Neural cell (in vitro differentiated cells): ENCODE results near the gene SH3TC1. TPM values are rescaled to one million over a fixed set of nuclear protein-coding genes. Genes with fewer than 3 reads are reported as not detected.

Experiments
- H2AFZ ChIP-seq: fragments of 200-600, 300-800 bp; sonication (generic), shearing (Covaris generic); 2 replicates; pipeline ENCODE4 v1.6.0; 2014; ENCODE audit warnings: low read depth, mild to moderate bottlenecking, antibody characterized with exemption, low read length, moderate library complexity
- H3F3A ChIP-seq: fragments of 200-600 bp; shearing (Covaris generic); 2 replicates; pipeline ENCODE4 v1.6.1; 2016; ENCODE audit warnings: mild to moderate bottlenecking, moderate library complexity, mixed read lengths, antibody characterized with exemption, low read length; ENCODE audit not compliant: insufficient read depth, poor library complexity, severe bottlenecking
- H3K27ac ChIP-seq: fragments of 200-600, 300-800 bp; sonication (generic), shearing (Covaris generic); 2 replicates; pipeline ENCODE4 v1.5.1; 2014; ENCODE audit warnings: mild to moderate bottlenecking, low read length, moderate library complexity
- H3K27me3 ChIP-seq: fragments of 300-800, 200-600 bp; sonication (generic), shearing (Covaris generic); 2 replicates; pipeline ENCODE4 v1.6.0; 2014; ENCODE audit warnings: mild to moderate bottlenecking, low read depth, low read length, moderate library complexity; ENCODE audit not compliant: insufficient read depth
- H3K36me3 ChIP-seq: fragments of 300-800, 200-600 bp; sonication (generic), shearing (Covaris generic); 2 replicates; pipeline ENCODE4 v1.5.1; 2014; ENCODE audit warnings: mild to moderate bottlenecking, antibody characterized with exemption, low read length, moderate library complexity; ENCODE audit not compliant: insufficient read depth
- H3K4me2 ChIP-seq: fragments of 300-800, 200-600 bp; sonication (generic), shearing (Covaris generic); 2 replicates; pipeline ENCODE4 v1.6.0; 2014; ENCODE audit warnings: mild to moderate bottlenecking, low read length
- H3K4me3 ChIP-seq: fragments of 300-800, 200-600 bp; sonication (generic), shearing (Covaris generic); 2 replicates; pipeline ENCODE4 v1.5.1; 2014; ENCODE audit warnings: mild to moderate bottlenecking, low read length, moderate library complexity
- H3K79me2 ChIP-seq: fragments of 200-600 bp; shearing (Covaris generic); replicated peaks from 2 replicates; pipeline ENCODE4 v1.6.0; 2014; ENCODE audit warnings: mild to moderate bottlenecking, low read length, moderate library complexity; ENCODE audit not compliant: insufficient read depth
- H3K9ac ChIP-seq: fragments of 300-800, 200-600 bp; sonication (generic), shearing (Covaris generic); 2 replicates; pipeline ENCODE4 v1.6.1; 2016; ENCODE audit warnings: mild to moderate bottlenecking, low read length, mixed read lengths
- H3K9me2 ChIP-seq: fragments of 200-600 bp; shearing (Covaris generic); 2 replicates; pipeline ENCODE4 v1.6.1; 2016; ENCODE audit warnings: mild to moderate bottlenecking, low read length, mixed read lengths; ENCODE audit not compliant: insufficient read depth
- H3K9me3 ChIP-seq: fragments of 200-600, 300-800 bp; sonication (generic), shearing (Covaris generic); 2 replicates; pipeline ENCODE4 v1.6.1; 2016; ENCODE audit warnings: mild to moderate bottlenecking, mixed run types, low read length, moderate library complexity, mixed read lengths
- H4K20me1 ChIP-seq: fragments of 200-600 bp; shearing (Covaris generic); 2 replicates; pipeline ENCODE4 v1.6.1; 2016; ENCODE audit warnings: mild to moderate bottlenecking, mixed run types; ENCODE audit not compliant: insufficient read depth
- EP300 ChIP-seq: fragments of 450-650 bp; conservative IDR thresholded peaks from 2 replicates; pipeline ENCODE4 v1.6.1; 2014; ENCODE audit warnings: antibody characterized with exemption, mild to moderate bottlenecking, moderate library complexity; ENCODE audit not compliant: poor library complexity, severe bottlenecking
- EZH2 ChIP-seq: fragments of 200-600, 300-800 bp; shearing (Covaris generic), sonication (generic); IDR thresholded peaks from 2 replicates; pipeline ENCODE4 v1.6.1; 2014; ENCODE audit warnings: antibody characterized with exemption, low read length, borderline replicate concordance, mild to moderate bottlenecking; ENCODE audit not compliant: insufficient read depth, poor library complexity, severe bottlenecking
- MXI1 ChIP-seq: fragments of 450-650 bp; conservative IDR thresholded peaks from 2 replicates; pipeline ENCODE4 v1.6.1; 2014; ENCODE audit warnings: antibody characterized with exemption, mild to moderate bottlenecking; ENCODE audit not compliant: poor library complexity, severe bottlenecking
- POLR2AphosphoS5 ChIP-seq: IDR thresholded peaks from 2 replicates; pipeline ENCODE4 v1.6.1; 2012
- RAD21 ChIP-seq: fragments of 450-650 bp; conservative IDR thresholded peaks from 2 replicates; pipeline ENCODE4 v1.6.1; 2014; ENCODE audit warnings: antibody characterized with exemption, mild to moderate bottlenecking, moderate library complexity
- SMC3 ChIP-seq: fragments of 450-650 bp; conservative IDR thresholded peaks from 2 replicates; pipeline ENCODE4 v1.6.1; 2014; ENCODE audit warnings: antibody characterized with exemption, mild to moderate bottlenecking, moderate library complexity; ENCODE audit not compliant: poor library complexity
- TAF1 ChIP-seq: IDR thresholded peaks from 2 replicates; pipeline ENCODE4 v1.6.1; 2012; ENCODE audit warnings: low read depth
- polyA plus RNA-seq: library from polyadenylated mRNA; depleted of rRNA; stranded (reverse); fragments of >200 nt; gene quantifications from 2 replicates; pipeline ENCODE4 v1.2.3, GENCODE V29; 2014
- TF ChIP-seq, protein P1 (sequence below): IDR thresholded peaks from 2 replicates; pipeline ENCODE4 v1.6.1; 2012; ENCODE audit warnings: borderline replicate concordance
- TF ChIP-seq, protein P2 (sequence below): fragments of 450-650 bp; IDR thresholded peaks from 2 replicates; pipeline ENCODE4 v1.5.1; 2014; ENCODE audit warnings: antibody characterized with exemption, mild to moderate bottlenecking, moderate library complexity; ENCODE audit not compliant: poor library complexity, severe bottlenecking

SH3TC1 gene
- polyA plus RNA-seq, 1 donor from 2014 or later = not detected

DNA sequence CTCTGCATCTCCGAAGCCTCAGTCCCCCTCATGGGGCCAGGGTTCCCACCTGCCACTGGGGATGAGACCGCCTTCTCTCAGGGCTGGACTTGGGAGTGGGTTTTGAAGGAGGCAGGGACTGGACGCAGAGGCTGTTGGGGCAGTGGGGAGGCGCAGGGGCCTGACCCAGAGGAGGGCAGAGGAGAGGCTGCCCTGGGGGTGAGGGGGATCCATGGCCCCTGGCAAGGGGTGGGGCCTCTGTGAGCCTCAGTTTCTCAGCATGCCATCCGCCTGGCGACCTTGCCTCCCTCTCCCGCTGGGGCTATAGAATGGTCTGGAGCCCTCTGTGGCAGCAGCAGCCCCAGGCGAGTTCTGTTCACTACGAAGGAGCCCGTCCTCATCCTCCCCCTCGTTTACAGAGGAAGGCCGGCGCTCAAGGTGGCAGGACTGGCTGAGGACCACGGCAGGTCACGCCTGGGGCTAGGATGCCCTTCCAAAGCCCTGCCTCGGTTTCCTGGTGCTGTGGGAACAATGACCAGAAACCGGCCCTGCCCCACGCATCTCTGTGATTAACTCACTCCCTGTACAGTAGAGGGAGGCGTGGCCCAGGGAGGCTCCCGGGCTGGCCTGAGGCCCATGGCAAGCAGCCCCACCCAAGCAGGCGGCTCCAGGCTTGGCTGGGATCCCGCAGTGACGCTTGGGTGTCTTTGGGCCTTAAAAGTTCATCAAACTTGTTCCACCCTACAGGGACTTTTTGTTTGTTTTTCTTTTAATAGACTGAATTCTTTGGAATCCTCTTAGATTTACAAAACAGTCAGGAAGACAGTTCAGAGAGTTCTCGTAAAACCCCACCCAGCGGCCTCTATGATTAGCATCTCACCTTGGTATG is 16.0 kb upstream of the SH3TC1 start:
- no peak overlapping the region for H3K27ac ChIP-seq
- H3K9me3 ChIP-seq = no peaks in the 10 kb centered on the region
- no peaks in the 10 kb centered on the region for H3K9me2 ChIP-seq
- no peaks in the 10 kb centered on the region for H3K36me3 ChIP-seq
- no peaks in the 10 kb centered on the region for H3K27me3 ChIP-seq
- no peaks in the 10 kb centered on the region for H3F3A ChIP-seq
- no peak overlapping the region for H3K4me2 ChIP-seq
- no peak overlapping the region for H3K4me3 ChIP-seq
- H3K9ac ChIP-seq = no peak overlapping the region
- no peak overlapping the region for H2AFZ ChIP-seq
- no peaks in the 10 kb centered on the region for H3K79me2 ChIP-seq
- no peaks in the 10 kb centered on the region for H4K20me1 ChIP-seq
- TF ChIP-seq, protein P1, sequence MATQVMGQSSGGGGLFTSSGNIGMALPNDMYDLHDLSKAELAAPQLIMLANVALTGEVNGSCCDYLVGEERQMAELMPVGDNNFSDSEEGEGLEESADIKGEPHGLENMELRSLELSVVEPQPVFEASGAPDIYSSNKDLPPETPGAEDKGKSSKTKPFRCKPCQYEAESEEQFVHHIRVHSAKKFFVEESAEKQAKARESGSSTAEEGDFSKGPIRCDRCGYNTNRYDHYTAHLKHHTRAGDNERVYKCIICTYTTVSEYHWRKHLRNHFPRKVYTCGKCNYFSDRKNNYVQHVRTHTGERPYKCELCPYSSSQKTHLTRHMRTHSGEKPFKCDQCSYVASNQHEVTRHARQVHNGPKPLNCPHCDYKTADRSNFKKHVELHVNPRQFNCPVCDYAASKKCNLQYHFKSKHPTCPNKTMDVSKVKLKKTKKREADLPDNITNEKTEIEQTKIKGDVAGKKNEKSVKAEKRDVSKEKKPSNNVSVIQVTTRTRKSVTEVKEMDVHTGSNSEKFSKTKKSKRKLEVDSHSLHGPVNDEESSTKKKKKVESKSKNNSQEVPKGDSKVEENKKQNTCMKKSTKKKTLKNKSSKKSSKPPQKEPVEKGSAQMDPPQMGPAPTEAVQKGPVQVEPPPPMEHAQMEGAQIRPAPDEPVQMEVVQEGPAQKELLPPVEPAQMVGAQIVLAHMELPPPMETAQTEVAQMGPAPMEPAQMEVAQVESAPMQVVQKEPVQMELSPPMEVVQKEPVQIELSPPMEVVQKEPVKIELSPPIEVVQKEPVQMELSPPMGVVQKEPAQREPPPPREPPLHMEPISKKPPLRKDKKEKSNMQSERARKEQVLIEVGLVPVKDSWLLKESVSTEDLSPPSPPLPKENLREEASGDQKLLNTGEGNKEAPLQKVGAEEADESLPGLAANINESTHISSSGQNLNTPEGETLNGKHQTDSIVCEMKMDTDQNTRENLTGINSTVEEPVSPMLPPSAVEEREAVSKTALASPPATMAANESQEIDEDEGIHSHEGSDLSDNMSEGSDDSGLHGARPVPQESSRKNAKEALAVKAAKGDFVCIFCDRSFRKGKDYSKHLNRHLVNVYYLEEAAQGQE = no peak
- TF ChIP-seq SMC3 (no peak), MXI1 (no peak), EP300 (no peak)
- TF ChIP-seq, protein P2, sequence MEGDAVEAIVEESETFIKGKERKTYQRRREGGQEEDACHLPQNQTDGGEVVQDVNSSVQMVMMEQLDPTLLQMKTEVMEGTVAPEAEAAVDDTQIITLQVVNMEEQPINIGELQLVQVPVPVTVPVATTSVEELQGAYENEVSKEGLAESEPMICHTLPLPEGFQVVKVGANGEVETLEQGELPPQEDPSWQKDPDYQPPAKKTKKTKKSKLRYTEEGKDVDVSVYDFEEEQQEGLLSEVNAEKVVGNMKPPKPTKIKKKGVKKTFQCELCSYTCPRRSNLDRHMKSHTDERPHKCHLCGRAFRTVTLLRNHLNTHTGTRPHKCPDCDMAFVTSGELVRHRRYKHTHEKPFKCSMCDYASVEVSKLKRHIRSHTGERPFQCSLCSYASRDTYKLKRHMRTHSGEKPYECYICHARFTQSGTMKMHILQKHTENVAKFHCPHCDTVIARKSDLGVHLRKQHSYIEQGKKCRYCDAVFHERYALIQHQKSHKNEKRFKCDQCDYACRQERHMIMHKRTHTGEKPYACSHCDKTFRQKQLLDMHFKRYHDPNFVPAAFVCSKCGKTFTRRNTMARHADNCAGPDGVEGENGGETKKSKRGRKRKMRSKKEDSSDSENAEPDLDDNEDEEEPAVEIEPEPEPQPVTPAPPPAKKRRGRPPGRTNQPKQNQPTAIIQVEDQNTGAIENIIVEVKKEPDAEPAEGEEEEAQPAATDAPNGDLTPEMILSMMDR = no peak

DNA sequence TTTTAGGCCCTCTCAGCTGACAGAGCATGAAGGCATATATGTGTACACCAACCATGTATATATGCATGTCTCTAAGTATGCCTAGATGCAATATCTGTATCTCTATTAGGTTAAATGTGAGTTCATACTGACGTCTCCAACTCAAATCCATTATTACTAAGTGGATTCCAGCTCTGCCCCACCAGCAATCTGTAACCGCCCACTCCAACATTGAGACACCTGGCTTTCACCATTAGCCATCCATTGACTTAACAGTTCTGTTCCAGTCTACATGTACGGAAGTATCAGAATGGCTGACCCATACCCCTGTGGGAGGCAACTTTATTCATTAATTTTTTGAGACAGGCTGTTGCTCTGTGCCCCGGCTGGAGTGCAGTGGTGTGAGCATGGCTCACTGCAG is 15.0 kb upstream of the SH3TC1 start:
- Histone ChIP-seq H2AFZ (no peak overlapping the region), H3K4me2 (no peak overlapping the region), H3F3A (no peaks in the 10 kb centered on the region), H4K20me1 (no peaks in the 10 kb centered on the region), H3K4me3 (no peak overlapping the region), H3K36me3 (no peaks in the 10 kb centered on the region), H3K27ac (no peak overlapping the region), H3K27me3 (no peaks in the 10 kb centered on the region), H3K9me3 (no peaks in the 10 kb centered on the region), H3K9ac (no peak overlapping the region), H3K79me2 (no peaks in the 10 kb centered on the region), H3K9me2 (no peaks in the 10 kb centered on the region)
- TF ChIP-seq POLR2AphosphoS5 (no peak), SMC3 (no peak), MXI1 (no peak), RAD21 (no peak), EP300 (no peak), TAF1 (no peak), EZH2 (no peak)
- TF ChIP-seq, protein P2 = no peak
- TF ChIP-seq, protein P1 = no peak
